IPS-18a (cell line): ENCODE data around the gene SYF2.
"Not testable (repeated sequence)": the region's sequence is repeated elsewhere in the genome, so short reads cannot be mapped to it uniquely, and the experiment has no call there.

ENCODE experiments used
- H3K27ac ChIP-seq: one replicate; pipeline ENCODE4 v1.5.1; 2013; ENCODE audit warnings: low read length
- H3K27me3 ChIP-seq: one replicate; pipeline ENCODE4 v1.6.1; 2013; ENCODE audit warnings: mild to moderate bottlenecking, low read length; ENCODE audit not compliant: control insufficient read depth, insufficient read depth
- H3K36me3 ChIP-seq: one replicate; pipeline ENCODE4 v1.6.1; 2013; ENCODE audit warnings: low read depth, low read length; ENCODE audit not compliant: control insufficient read depth
- H3K4me1 ChIP-seq: one replicate; pipeline ENCODE4 v1.6.1; 2013; ENCODE audit warnings: low read depth, low read length; ENCODE audit not compliant: control insufficient read depth
- H3K4me3 ChIP-seq: one replicate; pipeline ENCODE4 v1.5.1; 2013; ENCODE audit warnings: low read length
- H3K9ac ChIP-seq: one replicate; pipeline ENCODE4 v1.6.1; 2013; ENCODE audit warnings: mild to moderate bottlenecking, low read length, moderate library complexity
- H3K9me3 ChIP-seq: one replicate; pipeline ENCODE4 v1.6.1; 2013; ENCODE audit warnings: low read depth, low read length; ENCODE audit not compliant: control insufficient read depth

The SYF2 gene

DNA sequence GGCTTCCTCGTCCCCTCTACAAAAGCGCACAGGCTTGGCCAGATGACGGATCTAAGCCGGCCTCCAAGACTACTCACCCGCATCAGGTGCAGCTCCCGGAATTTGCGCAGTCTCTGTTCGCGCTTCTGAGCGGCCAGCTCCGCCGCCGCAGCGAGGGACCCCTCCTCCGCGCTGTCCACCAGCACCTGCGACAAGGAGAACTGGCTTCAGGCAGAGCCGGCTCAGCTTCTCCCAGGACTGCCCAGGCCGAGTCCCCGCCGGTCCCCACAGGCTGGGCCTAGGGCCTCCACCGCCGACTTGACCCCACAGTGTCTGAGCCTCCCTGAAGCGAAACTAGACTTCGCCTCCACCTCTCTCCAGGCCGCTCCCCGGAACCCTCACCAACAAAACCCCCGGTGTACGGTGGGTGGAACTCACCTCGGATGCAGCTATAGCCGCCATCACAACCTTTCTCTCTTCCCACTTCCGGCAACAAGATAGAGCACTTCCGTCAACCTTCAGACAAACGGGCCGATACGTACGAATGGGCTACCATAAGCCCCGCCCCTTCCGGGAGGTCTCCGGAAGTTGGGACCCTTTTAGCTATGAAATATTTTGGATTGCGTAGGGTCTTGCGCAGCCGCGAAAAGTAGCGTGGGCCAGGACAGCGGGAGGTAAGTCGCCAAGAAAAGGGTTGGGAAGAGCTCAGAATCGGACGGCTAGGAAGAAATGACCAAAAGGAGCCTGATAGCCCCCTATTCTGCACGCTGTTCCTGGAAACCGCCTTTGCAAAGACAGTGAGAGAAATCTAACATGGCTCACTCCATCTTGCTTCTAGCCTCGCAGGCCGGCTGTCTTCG is at the start of gene SYF2:
TSS of gene SYF2 (minus strand) at position 476 of the 839 bp plus-strand sequence. CDS start at position 441, 35 bp downstream.
- Histone ChIP-seq H3K9me3 (no peaks in the 10 kb centered on the region), H3K4me1 (peaks cover 3% of the 10 kb centered on the region), H3K4me3 (peak within 1 kb of the TSS; percentile 99), H3K27ac (peak within 1 kb of the TSS; percentile 92), H3K36me3 (peaks cover 32% of the 10 kb centered on the region), H3K27me3 (no peaks in the 10 kb centered on the region), H3K9ac (peak within 1 kb of the TSS; percentile 91)

DNA sequence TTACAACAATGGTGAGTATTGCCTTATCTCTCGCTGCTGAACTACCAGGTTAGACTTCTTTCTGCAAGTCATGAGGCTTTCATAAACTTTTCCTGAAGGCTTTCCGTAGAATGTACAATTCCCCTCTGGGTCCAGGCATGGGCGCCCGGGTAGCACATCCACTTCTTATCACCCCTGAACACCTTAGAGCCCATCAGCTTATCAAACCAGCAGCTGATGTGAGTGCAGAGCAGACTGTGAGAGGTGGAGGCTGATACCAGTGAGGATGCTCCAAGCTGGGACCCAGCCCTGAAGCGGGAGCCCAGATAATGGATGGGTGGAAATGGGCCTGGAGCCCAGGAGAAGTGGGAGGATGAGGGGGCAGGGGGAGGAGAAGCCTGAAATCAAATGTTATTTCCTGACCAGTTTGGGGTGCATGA is 47.4 kb upstream of the SYF2 start:
- not testable (repeated sequence) for H3K9ac ChIP-seq, H3K27ac ChIP-seq, H3K9me3 ChIP-seq, H3K27me3 ChIP-seq, H3K4me3 ChIP-seq, H3K4me1 ChIP-seq, H3K36me3 ChIP-seq

DNA sequence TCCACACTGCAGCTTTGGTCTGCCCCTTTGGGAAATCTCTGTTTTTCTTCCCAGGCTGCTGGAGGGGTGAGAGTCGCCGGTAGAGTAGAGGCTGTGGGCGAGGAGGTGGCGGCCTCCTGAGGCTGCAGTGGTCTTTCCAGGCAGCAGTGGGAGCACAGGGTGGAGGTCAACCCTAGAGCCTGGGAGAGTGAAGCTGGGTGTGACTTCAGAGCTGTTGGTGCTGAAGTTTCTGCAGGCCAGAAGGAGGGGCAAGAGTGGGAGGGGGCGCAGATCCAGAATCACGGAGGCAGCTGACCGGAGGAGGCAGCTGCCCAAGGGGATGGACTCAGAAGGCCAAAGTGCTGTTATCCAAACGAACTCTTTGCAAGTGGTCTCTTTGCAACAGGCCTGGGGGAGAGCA is 46.5 kb upstream of the SYF2 start:
- H3K27ac ChIP-seq, H3K4me1 ChIP-seq, H3K9me3 ChIP-seq, H3K9ac ChIP-seq, H3K36me3 ChIP-seq, H3K27me3 ChIP-seq, H3K4me3 ChIP-seq: not testable (repeated sequence)

DNA sequence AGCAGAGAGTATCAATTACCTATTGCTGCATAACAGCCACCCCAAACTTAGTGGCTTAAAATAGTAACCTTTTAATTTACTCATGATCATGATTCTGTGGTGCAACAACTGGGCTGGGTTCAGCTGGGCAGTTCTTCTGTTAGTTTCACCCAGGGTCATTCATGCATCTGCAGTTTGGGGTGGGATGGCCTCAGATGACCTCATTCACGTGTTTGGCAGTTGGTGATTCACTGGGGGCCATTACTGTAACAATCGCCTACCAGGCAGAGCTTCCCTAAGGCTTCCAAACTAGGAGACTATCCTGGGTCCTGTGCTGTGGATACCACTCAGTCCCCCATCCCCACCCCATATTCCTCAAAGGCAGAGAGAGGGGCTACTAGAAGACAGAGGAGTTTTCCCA is 46.1 kb upstream of the SYF2 start:
- not testable (repeated sequence) for H3K27me3 ChIP-seq, H3K9me3 ChIP-seq, H3K4me3 ChIP-seq, H3K27ac ChIP-seq, H3K36me3 ChIP-seq, H3K4me1 ChIP-seq, H3K9ac ChIP-seq

DNA sequence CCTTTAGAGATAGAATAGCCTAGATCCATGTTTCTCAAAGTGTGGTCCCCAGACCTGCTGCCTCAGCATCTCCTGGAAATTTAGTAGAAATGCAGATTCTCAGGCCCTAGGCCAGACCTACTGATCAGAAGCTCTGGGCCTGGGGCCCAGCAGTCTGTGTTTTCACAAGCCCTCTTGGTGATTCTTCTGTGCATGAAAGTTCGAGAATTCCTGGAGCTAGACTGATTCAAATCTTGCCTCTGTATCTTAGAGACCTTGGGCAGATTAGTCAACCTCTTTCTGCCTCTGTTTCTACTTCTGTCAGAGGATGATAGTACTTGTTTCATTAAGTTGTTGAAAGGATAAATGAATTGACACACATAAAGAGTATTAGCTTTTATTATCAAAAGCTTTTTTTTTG is 45.0 kb upstream of the SYF2 start:
- not testable (repeated sequence) for H3K4me3 ChIP-seq, H3K36me3 ChIP-seq, H3K9me3 ChIP-seq, H3K4me1 ChIP-seq, H3K27me3 ChIP-seq, H3K9ac ChIP-seq, H3K27ac ChIP-seq

DNA sequence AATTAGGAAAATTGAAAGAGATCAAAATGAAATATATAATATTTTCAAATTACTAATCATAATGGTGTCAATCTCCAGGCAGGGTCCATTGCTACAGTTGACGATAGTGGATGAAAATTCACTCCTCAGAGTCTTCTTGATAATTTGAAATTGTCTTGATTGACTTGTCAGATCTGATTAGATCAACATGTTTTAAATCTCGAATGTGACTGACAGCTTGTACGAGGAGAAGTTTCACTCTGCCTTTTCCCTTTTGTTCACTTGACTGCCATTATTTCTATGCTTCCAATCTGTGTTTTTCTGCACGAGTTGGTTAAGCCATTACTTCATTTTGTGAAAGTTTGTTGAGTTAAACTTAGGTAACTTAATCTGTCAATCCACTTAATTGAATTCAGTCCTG is 43.3 kb upstream of the SYF2 start:
- H3K36me3 ChIP-seq, H3K4me3 ChIP-seq, H3K27me3 ChIP-seq, H3K4me1 ChIP-seq, H3K27ac ChIP-seq, H3K9me3 ChIP-seq, H3K9ac ChIP-seq: not testable (repeated sequence)

DNA sequence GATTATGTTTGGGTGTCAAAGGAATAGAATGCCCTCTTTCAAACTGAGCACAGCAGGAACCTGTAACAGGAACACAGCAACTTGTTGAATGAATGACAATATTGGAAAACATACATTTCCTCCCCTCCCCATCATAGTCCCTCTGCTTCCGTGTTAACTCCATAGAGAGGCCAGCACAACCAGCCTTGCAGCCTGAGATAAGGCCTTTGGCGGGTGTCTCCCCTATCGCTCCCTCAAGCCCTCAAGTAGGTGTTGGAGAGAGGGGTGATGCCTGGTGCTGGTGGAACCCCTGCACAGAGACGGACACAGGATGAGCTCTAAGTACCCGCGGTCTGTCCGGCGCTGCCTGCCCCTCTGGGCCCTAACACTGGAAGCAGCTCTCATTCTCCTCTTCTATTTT is 39.9 kb upstream of the SYF2 start, which contains the start of gene RHD:
TSS of gene RHD (plus strand) at position 272 of the 400 bp plus-strand sequence. CDS start at position 311, 39 bp downstream.
- H3K9me3 ChIP-seq, H3K36me3 ChIP-seq, H3K27me3 ChIP-seq, H3K4me1 ChIP-seq, H3K4me3 ChIP-seq, H3K9ac ChIP-seq, H3K27ac ChIP-seq: not testable (repeated sequence)

DNA sequence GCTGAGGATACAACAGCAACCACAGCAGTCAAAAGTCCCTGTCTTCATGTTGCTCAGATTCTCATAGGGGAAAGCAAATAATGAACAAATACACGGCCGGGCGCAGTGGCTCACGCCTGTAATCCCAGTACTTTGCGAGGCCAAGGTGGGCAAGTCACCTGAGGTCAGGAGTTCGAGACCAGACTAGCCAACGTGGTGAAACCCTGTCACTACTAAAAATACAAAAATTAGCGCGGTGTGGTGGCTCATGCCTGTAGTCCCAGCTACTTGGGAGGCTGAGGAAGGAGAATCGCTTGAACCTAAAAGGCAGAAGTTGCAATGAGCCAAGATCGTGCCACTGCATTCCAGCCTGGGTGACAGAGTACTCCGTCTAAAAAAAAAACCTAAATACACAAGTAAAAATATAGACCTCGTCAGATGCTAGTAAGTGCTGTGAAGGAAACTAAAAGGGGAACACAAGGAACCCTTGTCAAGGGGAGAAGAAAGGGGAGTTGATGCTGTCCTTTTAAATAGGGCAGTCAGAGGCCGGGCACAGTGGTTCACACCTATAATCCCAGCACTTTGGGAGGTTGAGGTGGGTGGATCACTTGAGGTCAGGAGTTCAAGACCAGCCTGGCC is 36.0 kb upstream of the SYF2 start:
- H3K9ac ChIP-seq, H3K27ac ChIP-seq, H3K4me3 ChIP-seq, H3K27me3 ChIP-seq, H3K4me1 ChIP-seq, H3K9me3 ChIP-seq, H3K36me3 ChIP-seq: not testable (repeated sequence)

DNA sequence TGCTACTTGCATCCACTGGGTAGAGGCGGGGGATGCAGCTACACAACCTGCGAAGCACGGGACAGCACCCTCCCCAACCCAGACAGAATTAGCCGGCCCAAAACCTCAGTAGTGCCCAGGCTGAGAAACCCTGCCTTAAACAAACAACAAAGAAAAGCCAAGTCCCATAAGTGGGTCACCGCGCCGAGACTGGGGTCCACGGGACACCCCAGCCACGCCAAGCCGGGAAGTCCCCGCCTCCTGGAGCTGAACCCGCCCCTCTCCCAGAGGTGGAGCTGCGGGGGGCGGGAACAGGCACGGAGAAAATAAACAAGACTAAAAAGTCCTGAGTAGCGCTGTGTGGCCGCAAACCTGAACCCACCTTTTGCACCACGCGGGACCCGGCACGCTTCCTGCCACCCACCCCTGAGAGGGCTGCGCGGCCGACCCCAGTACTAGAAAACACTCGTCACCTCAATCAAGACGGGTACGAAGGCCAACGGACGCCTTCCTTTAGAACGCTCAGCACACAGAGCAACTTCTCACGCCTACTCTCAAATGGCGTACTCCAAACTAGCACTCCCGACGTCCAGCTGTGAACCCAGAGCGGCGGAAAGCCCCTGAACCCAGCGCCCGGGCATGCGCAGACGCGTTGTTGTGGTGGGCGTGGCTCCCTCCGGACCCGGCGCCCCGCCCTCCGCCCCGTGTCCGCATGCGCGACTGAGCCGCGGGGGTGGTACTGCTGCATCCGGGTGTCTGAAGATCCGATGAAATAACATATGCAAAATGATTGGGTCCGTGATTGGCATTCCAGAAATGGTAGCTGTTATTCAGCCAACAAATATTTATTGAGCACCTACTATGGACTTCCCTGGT is 35.2 kb upstream of the SYF2 start:
- not testable (repeated sequence) for H3K9me3 ChIP-seq, H3K4me1 ChIP-seq, H3K27me3 ChIP-seq, H3K9ac ChIP-seq, H3K4me3 ChIP-seq, H3K36me3 ChIP-seq, H3K27ac ChIP-seq

DNA sequence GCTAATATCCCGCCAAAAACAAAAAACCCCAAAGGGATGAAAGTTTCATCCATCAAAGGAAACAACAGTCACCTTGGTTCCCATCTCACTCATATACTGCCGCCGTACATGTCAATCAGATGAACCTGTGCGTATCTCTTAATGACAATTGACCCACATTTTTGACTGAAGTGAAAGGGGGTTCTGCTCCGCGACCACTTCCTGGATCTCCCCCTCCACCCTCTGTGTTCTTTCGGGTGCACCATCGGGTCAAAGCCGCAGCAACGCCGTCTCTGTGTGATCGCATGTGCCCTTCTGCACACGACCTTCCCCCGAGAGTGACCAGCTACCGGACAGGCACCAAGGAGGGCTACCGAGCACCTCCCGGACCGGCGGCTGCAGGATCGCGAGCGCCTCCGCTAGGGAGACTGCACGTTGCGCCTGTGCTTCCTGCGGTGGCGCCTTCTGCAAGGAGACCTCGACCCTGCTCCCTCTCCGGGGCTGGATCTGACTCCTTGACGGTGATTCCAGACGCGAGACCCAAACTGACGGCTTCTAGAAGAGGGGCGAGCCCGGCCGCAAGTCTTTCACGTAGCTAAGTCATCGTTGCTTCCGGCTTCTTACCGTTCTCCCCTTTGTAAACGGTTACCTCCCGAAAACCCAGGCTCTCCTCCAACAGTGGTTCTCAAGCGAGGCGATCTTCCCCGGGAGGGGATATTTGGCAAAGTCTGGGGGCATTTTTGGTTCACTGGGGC is 34.4 kb upstream of the SYF2 start:
- H3K4me3 ChIP-seq = not testable (repeated sequence)

DNA sequence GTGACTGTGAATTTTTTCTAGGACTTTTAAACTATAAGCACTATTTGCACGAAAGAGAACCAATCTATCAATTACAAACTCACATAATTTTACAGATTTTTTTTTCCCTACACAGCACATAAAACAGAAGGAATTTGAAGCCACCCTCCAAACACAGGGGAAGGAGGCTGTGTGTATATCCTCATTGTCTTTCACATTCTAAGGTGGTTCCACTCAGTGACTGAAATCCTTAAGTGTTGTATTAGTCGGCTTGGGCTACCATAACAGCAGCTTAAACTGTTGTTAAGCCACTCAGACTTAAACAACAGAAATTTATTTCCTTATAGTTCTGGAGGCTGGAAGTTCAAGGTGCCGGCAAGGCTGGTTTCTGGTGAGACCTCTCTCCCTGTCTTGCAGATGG is 28.0 kb upstream of the SYF2 start:
- H3K9ac ChIP-seq, H3K4me3 ChIP-seq, H3K27me3 ChIP-seq, H3K36me3 ChIP-seq, H3K4me1 ChIP-seq, H3K9me3 ChIP-seq, H3K27ac ChIP-seq: not testable (repeated sequence)

More for the DNA sequence above, 34.4 kb upstream of the SYF2 start:
- not testable (repeated sequence) for H3K9ac ChIP-seq, H3K4me1 ChIP-seq, H3K9me3 ChIP-seq, H3K36me3 ChIP-seq, H3K27ac ChIP-seq, H3K27me3 ChIP-seq
